Loucy (cell line): ENCODE measurements around the gene PDS5A.

Source experiments
- H2AFZ ChIP-seq: fragments of 200-600 bp; sonication (generic); 2 replicates; pipeline ENCODE4 v1.6.0; 2016; ENCODE audit warnings: antibody characterized with exemption, mild to moderate bottlenecking, low read length, moderate library complexity
- H3F3A ChIP-seq: fragments of 200-600 bp; 2 replicates; pipeline ENCODE4 v1.6.0; 2016; ENCODE audit warnings: antibody characterized with exemption, low read depth, mild to moderate bottlenecking
- H3K27me3 ChIP-seq: fragments of 200-600 bp; sonication (generic); 2 replicates; pipeline ENCODE4 v1.6.1; 2014; ENCODE audit warnings: low read length, mild to moderate bottlenecking; ENCODE audit not compliant: insufficient read depth, poor library complexity, severe bottlenecking
- H3K36me3 ChIP-seq: fragments of 200-600 bp; sonication (generic); 2 replicates; pipeline ENCODE4 v1.6.1; 2016; ENCODE audit warnings: low read length; ENCODE audit not compliant: insufficient read depth
- H3K4me1 ChIP-seq: fragments of 200-600 bp; sonication (generic); 2 replicates; pipeline ENCODE4 v1.5.1; 2014; ENCODE audit warnings: low read length, mild to moderate bottlenecking; ENCODE audit not compliant: insufficient read depth, poor library complexity, severe bottlenecking
- H3K4me2 ChIP-seq: fragments of 200-600 bp; sonication (generic); 2 replicates; pipeline ENCODE4 v1.6.0; 2014; ENCODE audit warnings: antibody characterized with exemption, low read length, low read depth, mild to moderate bottlenecking; ENCODE audit not compliant: poor library complexity, severe bottlenecking
- H3K4me3 ChIP-seq: fragments of 200-600 bp; sonication (generic); 2 replicates; pipeline ENCODE4 v1.5.1; 2014; ENCODE audit warnings: low read length, mild to moderate bottlenecking, mixed read lengths; ENCODE audit not compliant: poor library complexity, severe bottlenecking
- H3K79me2 ChIP-seq: fragments of 200-600 bp; sonication (generic); 2 replicates; pipeline ENCODE4 v1.6.1; 2014; ENCODE audit warnings: low read length; ENCODE audit not compliant: insufficient read depth
- H3K9ac ChIP-seq: fragments of 200-600 bp; sonication (generic); 2 replicates; pipeline ENCODE4 v1.6.0; 2014; ENCODE audit warnings: mild to moderate bottlenecking, low read depth, low read length, moderate library complexity; ENCODE audit not compliant: poor library complexity, severe bottlenecking
- H3K9me2 ChIP-seq: fragments of 200-600 bp; sonication (generic); replicated peaks from 2 replicates; pipeline ENCODE4 v1.6.1; 2016; ENCODE audit warnings: low read depth, low read length, mixed read lengths
- H3K9me3 ChIP-seq: fragments of 200-600 bp; sonication (generic); 2 replicates; pipeline ENCODE4 v1.6.1; 2014; ENCODE audit warnings: mild to moderate bottlenecking, antibody characterized with exemption, low read length, low read depth; ENCODE audit not compliant: insufficient read depth
- H4K20me1 ChIP-seq: fragments of 200-600 bp; sonication (generic); 2 replicates; pipeline ENCODE4 v1.6.0; 2014; ENCODE audit warnings: antibody characterized with exemption, low read length, mild to moderate bottlenecking; ENCODE audit not compliant: insufficient read depth, poor library complexity, severe bottlenecking
- CTCF ChIP-seq: fragments of 200-600 bp; sonication (generic); conservative IDR thresholded peaks from 2 replicates; pipeline ENCODE4 v1.5.1; 2014; ENCODE audit warnings: mild to moderate bottlenecking, antibody characterized with exemption, low read length
- EZH2phosphoT487 ChIP-seq: fragments of 200-600 bp; IDR thresholded peaks from 2 replicates; pipeline ENCODE4 v1.6.1; 2018; ENCODE audit warnings: antibody characterized with exemption, mild to moderate bottlenecking, moderate library complexity, borderline replicate concordance

The PDS5A gene

GRCh38 chr4:40016007-40016406 lies 38.3 kb upstream of the PDS5A start:
- Histone ChIP-seq H3K4me1 (no peaks in the 10 kb centered on the region), H3K4me3 (no peak overlapping the region), H3K27me3 (no peaks in the 10 kb centered on the region), H3K79me2 (no peaks in the 10 kb centered on the region), H3K9me3 (no peaks in the 10 kb centered on the region), H3F3A (no peaks in the 10 kb centered on the region), H3K4me2 (no peak overlapping the region), H4K20me1 (no peaks in the 10 kb centered on the region), H3K36me3 (no peaks in the 10 kb centered on the region), H3K9me2 (no peaks in the 10 kb centered on the region), H2AFZ (no peak overlapping the region), H3K9ac (no peak overlapping the region)
- TF ChIP-seq EZH2phosphoT487: no peak
- no peak for TF ChIP-seq CTCF

- no peak for TF ChIP-seq EZH2phosphoT487
- no peak for TF ChIP-seq CTCF
- Histone ChIP-seq H3F3A (no peaks in the 10 kb centered on the region), H3K9ac (no peak overlapping the region), H3K27me3 (no peaks in the 10 kb centered on the region), H3K9me3 (no peaks in the 10 kb centered on the region), H3K4me1 (no peaks in the 10 kb centered on the region), H3K9me2 (no peaks in the 10 kb centered on the region), H2AFZ (no peak overlapping the region), H3K4me2 (no peak overlapping the region), H3K79me2 (no peaks in the 10 kb centered on the region), H3K4me3 (no peak overlapping the region), H3K36me3 (no peaks in the 10 kb centered on the region), H4K20me1 (no peaks in the 10 kb centered on the region)
These were observed 26.3 kb upstream of the PDS5A start for GRCh38 chr4:40003986-40004385.

GRCh38 chr4:40000711-40001110 lies 23.0 kb upstream of the PDS5A start:
- no peaks in the 10 kb centered on the region for H3K9me2 ChIP-seq
- no peaks in the 10 kb centered on the region for H3F3A ChIP-seq
- H2AFZ ChIP-seq: no peak overlapping the region
- H3K9me3 ChIP-seq: no peaks in the 10 kb centered on the region
- H3K4me3 ChIP-seq: no peak overlapping the region
- H3K4me1 ChIP-seq: no peaks in the 10 kb centered on the region
- H4K20me1 ChIP-seq: no peaks in the 10 kb centered on the region
- no peak for TF ChIP-seq EZH2phosphoT487
- TF ChIP-seq CTCF: no peak
- H3K4me2 ChIP-seq: no peak overlapping the region
- H3K36me3 ChIP-seq: no peaks in the 10 kb centered on the region
- no peaks in the 10 kb centered on the region for H3K27me3 ChIP-seq
- H3K9ac ChIP-seq: no peak overlapping the region
- H3K79me2 ChIP-seq: no peaks in the 10 kb centered on the region
